ENCODE measurements around the gene CALU.

CALU gene

GRCh38 chr7:128812514-128813168 is 73.5 kb downstream of the CALU start:
- DNase-seq (ENCODE audit: low read depth): no peak
- no peak for TF ChIP-seq CTCF (IDR thresholded peaks at IDR 0.05; ENCODE audit: control insufficient read depth, extremely low read depth, insufficient read depth)
- H3K4me3 ChIP-seq (ENCODE audit: low read depth, low read length): no peak overlapping the region

GRCh38 chr7:128814499-128814898 is 75.3 kb downstream of the CALU start:
- DNase-seq (ENCODE audit: low read depth): no peak
- H3K4me3 ChIP-seq (ENCODE audit: low read depth, low read length): no peak overlapping the region
- TF ChIP-seq CTCF (IDR thresholded peaks at IDR 0.05; ENCODE audit: control insufficient read depth, extremely low read depth, insufficient read depth): no peak

- DNase-seq (ENCODE audit: low read depth): no peak
- no peak overlapping the region for H3K4me3 ChIP-seq (ENCODE audit: low read depth, low read length)
- TF ChIP-seq CTCF (IDR thresholded peaks at IDR 0.05; ENCODE audit: control insufficient read depth, extremely low read depth, insufficient read depth): no peak
Measured at GRCh38 chr7:128815289-128815942, 76.3 kb downstream of the CALU start.

GRCh38 chr7:128818694-128819093 is 79.5 kb downstream of the CALU start:
- no peak for TF ChIP-seq CTCF (IDR thresholded peaks at IDR 0.05; ENCODE audit: control insufficient read depth, extremely low read depth, insufficient read depth)
- no peak overlapping the region for H3K4me3 ChIP-seq (ENCODE audit: low read depth, low read length)
- no peak for DNase-seq (ENCODE audit: low read depth)
